Sigmoid colon (tissue), 7 donors: ENCODE measurements around the gene SUGP2. TPM values are rescaled to one million over a fixed set of nuclear protein-coding genes. Genes with fewer than 3 reads are reported as not detected.

Source experiments
- DNase-seq: peaks from one replicate; pipeline ENCODE4 v3.0.0-alpha.2; 2019
- H3K27ac ChIP-seq, 4 donors: fragments of 200-600 bp; sonication (generic); one replicate each; pipeline ENCODE4 v1.5.1; 2016 to 2019; ENCODE audit warnings: mild to moderate bottlenecking in 1 of 4
- H3K27me3 ChIP-seq, 3 donors: fragments of 200-600 bp; sonication (generic); one replicate each; pipeline ENCODE4 v1.5.1; 2019; ENCODE audit warnings: mild to moderate bottlenecking in 1 of 3
- H3K36me3 ChIP-seq, 4 donors: fragments of 200-600 bp; sonication (generic); one replicate each; pipeline ENCODE4 v1.5.1; 2016 to 2019
- H3K4me1 ChIP-seq, 4 donors: fragments of 200-600 bp; sonication (generic); one replicate each; pipeline ENCODE4 v1.5.1; 2017 to 2019
- H3K4me3 ChIP-seq, 4 donors: fragments of 200-600 bp; sonication (generic); one replicate each; pipeline ENCODE4 v1.5.1; 2017 to 2019; ENCODE audit warnings: mild to moderate bottlenecking in 2 of 4, moderate library complexity in 1 of 4
- H3K9me3 ChIP-seq, 4 donors: fragments of 200-600 bp in 3 of 4; sonication (generic) in 3 of 4; one replicate each; pipeline versions ENCODE4 v1.5.1 to v1.6.1; 2013 to 2019
- EP300 ChIP-seq, 4 donors: sonication (generic); formaldehyde crosslinking; IDR thresholded peaks; one replicate each; pipeline ENCODE4 v1.6.1; 2017; ENCODE audit warnings: antibody characterized with exemption in 4 of 4
- POLR2A ChIP-seq, 2 donors: fragments of 450-650 bp; IDR thresholded peaks; one replicate each; pipeline ENCODE4 v1.6.1; 2016; ENCODE audit warnings: antibody characterized with exemption in 2 of 2, mild to moderate bottlenecking in 2 of 2, moderate library complexity in 2 of 2
- POLR2AphosphoS5 ChIP-seq, 4 donors: sonication (generic); formaldehyde crosslinking; IDR thresholded peaks; one replicate each; pipeline ENCODE4 v1.6.1; 2017; ENCODE audit warnings: antibody characterized with exemption in 4 of 4
- WGBS, 2 donors: extraction: QIAGEN DNeasy Blood & Tissue Kit; methylation state at CpG; one replicate each; pipeline ENCODE4 v1.1.7; 2013; 5-methylcytosine and 5-hydroxymethylcytosine counted together
- intact Hi-C: fragments of 100-400 bp; cut with DNase I; formaldehyde crosslinking; loops from one replicate; pipeline ENCODE4 v1.15.1; 2023
- polyA plus RNA-seq, 3 donors: library from polyadenylated mRNA; stranded (reverse); fragments of 200-250 nt; gene quantifications; one replicate each; pipeline ENCODE4 v1.2.3, GENCODE V29; 2013
- total RNA-seq, 4 donors: library from RNA; depleted of rRNA; stranded (reverse); fragments of >200 nt; gene quantifications; one replicate each; pipeline ENCODE4 v1.1.0, GENCODE V29; 2016
- TF ChIP-seq, protein P1 (sequence below), 4 experiments: fragments of 450-650 bp in 3 of 4; fragments of 200-600 bp in 1 of 4; IDR thresholded peaks; one replicate each; pipeline ENCODE4 v1.5.1; 2016 to 2019; ENCODE audit warnings: antibody characterized with exemption in 4 of 4, mild to moderate bottlenecking in 3 of 4, moderate library complexity in 2 of 4
- donor health status: healthy with polysubstance abuse.
- donor health status: Bipolar disorder and iron deficiency.
- donor health status: healthy.

SUGP2 gene
- total and polyA plus RNA-seq, 7 donors: 7.8 to 82.3 (median 30.3) TPM

DNA sequence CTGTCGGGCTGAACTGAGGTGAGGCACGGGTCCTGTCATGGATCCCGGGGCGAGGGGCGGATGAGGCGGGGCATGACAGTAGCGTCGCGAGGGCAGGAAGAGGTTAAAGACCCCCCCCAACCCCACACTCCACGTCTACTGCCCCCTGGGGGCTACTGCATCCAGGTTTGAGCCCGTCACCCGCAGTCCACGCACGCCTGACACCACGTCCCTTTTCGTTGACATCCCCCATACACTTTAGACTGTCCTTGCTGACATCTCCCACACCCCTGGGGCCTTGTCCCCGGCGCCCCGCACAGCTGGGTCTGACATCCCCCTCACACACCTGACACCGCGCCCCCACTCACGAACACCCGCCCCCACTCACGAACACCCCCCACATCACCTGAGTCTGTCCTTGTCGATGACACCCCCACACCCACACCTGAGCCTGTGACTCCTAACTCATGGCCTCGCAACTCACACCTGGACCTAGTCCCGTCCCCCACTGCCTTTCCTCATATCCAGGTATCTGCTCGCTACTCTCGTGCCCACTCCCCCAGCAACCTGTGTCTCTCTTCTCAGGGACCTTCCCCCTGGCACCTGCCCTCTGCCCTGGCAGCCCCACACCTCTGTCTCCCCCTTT, 30.9 kb upstream of the SUGP2 start:
- Histone ChIP-seq H3K4me1 (peaks cover 0 to 31% (median 21%) of the 10 kb centered on the region in 4 donors), H3K4me3 (peak overlapping the region; percentile 64 to 93 (median 92)), H3K9me3 (no peaks in the 10 kb centered on the region), H3K36me3 (no peaks in the 10 kb centered on the region), H3K27ac (peak overlapping the region; percentile 79 to 90 (median 88)), H3K27me3 (no peaks in the 10 kb centered on the region)
- DNase-seq: no peak
- WGBS, 2 donors: 1% methylated on average over 29 of the region's 29 CpGs
- intact Hi-C loops: loop anchor here (5.0 to 10.0 kb wide), 2 partner anchors 128 to 601 kb away; partner anchors contain the start of genes ATP13A1, BORCS8, RFXANK and ZNF101
- TF ChIP-seq, protein P1, sequence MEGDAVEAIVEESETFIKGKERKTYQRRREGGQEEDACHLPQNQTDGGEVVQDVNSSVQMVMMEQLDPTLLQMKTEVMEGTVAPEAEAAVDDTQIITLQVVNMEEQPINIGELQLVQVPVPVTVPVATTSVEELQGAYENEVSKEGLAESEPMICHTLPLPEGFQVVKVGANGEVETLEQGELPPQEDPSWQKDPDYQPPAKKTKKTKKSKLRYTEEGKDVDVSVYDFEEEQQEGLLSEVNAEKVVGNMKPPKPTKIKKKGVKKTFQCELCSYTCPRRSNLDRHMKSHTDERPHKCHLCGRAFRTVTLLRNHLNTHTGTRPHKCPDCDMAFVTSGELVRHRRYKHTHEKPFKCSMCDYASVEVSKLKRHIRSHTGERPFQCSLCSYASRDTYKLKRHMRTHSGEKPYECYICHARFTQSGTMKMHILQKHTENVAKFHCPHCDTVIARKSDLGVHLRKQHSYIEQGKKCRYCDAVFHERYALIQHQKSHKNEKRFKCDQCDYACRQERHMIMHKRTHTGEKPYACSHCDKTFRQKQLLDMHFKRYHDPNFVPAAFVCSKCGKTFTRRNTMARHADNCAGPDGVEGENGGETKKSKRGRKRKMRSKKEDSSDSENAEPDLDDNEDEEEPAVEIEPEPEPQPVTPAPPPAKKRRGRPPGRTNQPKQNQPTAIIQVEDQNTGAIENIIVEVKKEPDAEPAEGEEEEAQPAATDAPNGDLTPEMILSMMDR (IDR thresholded peaks at IDR 0.05): no peak
- TF ChIP-seq POLR2A (IDR thresholded peaks at IDR 0.05) (no peak), POLR2AphosphoS5 (IDR thresholded peaks at IDR 0.05) (no peak), EP300 (IDR thresholded peaks at IDR 0.05) (no peak)

DNA sequence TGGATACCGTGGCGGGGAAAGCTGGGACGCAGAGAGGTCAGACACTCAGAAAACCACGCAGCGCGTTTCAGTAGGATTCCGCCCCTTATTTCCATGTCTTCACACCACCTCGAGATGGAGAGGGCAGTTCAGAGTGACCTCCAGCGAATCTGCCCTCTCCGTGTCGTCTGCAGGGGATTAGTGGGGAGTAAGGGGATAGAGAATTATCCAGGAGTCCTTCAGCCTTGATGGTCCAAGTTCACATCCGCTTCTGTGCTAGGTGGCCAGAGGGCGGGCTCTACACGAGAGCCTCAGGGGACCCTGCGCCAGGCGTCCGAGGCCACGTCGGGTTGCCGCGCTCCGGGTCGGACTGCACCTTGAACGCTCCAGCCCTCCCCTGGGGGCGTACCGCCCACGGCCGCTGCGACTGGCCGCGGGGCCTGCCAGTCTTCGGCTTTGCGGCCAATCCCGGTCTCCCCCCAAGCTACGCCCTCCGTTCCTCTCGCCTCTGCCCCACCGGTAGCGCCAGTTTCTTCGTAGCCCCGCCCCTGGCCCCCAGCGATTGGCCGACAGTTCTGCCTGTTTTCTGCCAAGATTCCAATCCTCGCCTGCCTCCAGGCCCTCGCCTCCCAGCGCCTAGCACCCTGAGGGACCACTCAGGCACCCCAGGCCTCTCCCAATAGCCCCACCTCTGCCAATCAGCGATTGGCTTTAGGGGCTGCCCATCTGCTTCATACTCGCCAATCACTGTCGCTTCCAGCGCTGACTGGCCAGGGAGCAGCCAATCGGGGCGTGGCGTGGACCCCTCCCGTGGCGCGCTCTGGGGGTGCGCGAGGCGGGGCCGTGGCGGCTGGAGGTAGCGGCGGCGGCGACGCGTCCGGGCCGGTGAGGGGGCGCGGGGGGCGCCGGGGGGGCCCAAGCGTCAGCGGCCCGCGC, 30.1 kb upstream of the SUGP2 start, which contains the start of gene SLC25A42:
Gene SLC25A42, plus strand, starts transcription at position 812 of the 915 bp plus-strand sequence. CDS start 32,131 bp downstream, outside the sequence.
- intact Hi-C loops: loop anchor here (2.0 to 10.0 kb wide), 4 partner anchors 31 to 601 kb away; partner anchors contain the start of genes ARMC6, ATP13A1, BORCS8 and RFXANK
- 5% methylated on average over 77 of the region's 77 CpGs for WGBS, 2 donors

DNA sequence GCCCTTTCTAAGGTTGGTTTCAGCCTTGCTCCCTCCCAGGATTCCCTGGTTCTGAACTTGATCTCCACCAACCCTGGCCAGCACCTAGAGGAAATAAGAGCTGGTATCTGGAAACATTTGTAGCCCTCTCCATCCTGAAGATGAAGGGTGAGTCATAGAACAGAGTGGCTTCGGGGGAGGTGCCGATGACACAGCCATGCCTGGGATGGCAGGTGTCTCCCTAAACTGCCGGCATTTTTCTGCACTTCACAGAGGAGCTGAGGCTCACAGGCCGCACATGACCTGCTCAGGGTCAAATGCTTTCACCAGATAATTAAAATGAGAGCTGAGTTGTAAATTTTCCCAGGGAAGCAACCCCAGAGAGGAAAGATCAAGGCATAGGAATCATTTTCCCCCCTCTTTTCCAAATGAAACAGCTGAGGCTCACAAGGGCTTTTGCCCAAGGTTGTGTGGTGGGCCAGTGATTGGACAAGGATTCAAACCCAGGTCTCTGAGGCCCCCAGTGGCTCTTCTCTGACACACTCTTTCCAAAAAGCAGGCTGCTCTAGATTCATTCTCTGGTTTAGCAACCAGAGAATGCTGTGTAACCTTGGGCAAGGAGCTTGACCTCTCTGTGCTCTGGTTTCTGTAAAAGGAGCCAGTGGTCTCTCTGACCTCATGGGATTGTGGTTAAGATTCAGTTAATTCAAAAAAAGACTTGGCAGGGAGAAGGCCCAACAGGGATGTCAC, 29.3 kb upstream of the SUGP2 start:
- H3K4me3 ChIP-seq: peak overlapping the region; percentile 34 to 93 (median 92)
- WGBS, 2 donors: 78 to 90% methylated on average over 4 of the region's 4 CpGs
- no peak for DNase-seq
- intact Hi-C loops: loop anchor here (2.0 to 10.0 kb wide), 4 partner anchors 30 to 602 kb away; partner anchors contain the start of genes ARMC6, ATP13A1, BORCS8 and RFXANK
- no peaks in the 10 kb centered on the region for H3K9me3 ChIP-seq
- TF ChIP-seq POLR2A (IDR thresholded peaks at IDR 0.05) (no peak), EP300 (IDR thresholded peaks at IDR 0.05) (no peak), POLR2AphosphoS5 (IDR thresholded peaks at IDR 0.05) (no peak)
- TF ChIP-seq, protein P1 (IDR thresholded peaks at IDR 0.05): no peak
- peaks cover 0 to 7% (median 1%) of the 10 kb centered on the region in 4 donors for H3K36me3 ChIP-seq
- H3K27me3 ChIP-seq: no peaks in the 10 kb centered on the region
- H3K4me1 ChIP-seq: peaks cover 0 to 28% (median 21%) of the 10 kb centered on the region in 4 donors
- H3K27ac ChIP-seq: peak overlapping the region; percentile 72 to 89 (median 86)

More for the DNA sequence above, 30.1 kb upstream of the SUGP2 start, which contains the start of gene SLC25A42:
- no peaks in the 10 kb centered on the region for H3K9me3 ChIP-seq
- H3K36me3 ChIP-seq: no peaks in the 10 kb centered on the region
- peaks cover 0 to 28% (median 21%) of the 10 kb centered on the region in 4 donors for H3K4me1 ChIP-seq
- peak within 1 kb of the TSS; percentile 79 to 90 (median 88) for H3K27ac ChIP-seq
- H3K4me3 ChIP-seq: peak within 1 kb of the TSS; percentile 64 to 93 (median 92)
- peak; percentile 100 for DNase-seq
- H3K27me3 ChIP-seq: no peaks in the 10 kb centered on the region
- TF ChIP-seq POLR2A (IDR thresholded peaks at IDR 0.05): peak in 1 of 2 donors; percentile 20
- TF ChIP-seq POLR2AphosphoS5 (IDR thresholded peaks at IDR 0.05): peak in 3 of 4 donors; percentile 33 to 71 (median 55)
- TF ChIP-seq EP300 (IDR thresholded peaks at IDR 0.05): no peak

DNA sequence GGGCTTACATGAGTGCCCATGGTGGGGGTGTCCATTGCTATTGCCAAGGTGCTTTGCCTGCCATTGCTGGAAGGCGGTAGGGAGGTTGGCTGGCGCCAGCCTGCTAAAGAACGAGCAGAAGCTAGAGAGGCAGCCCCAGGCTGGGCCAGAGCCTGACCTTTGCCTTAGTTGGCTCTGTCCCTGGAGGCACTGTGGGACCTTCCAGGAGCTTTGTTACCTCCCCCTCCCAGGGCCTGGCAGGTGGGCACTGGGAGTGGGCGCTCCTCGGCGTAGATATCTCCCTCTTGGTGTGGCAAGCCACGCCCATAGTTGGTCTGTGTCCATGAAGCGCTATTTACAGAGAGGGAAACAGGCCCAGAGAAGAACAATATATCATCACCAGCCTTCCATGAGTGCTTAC, 28.2 kb upstream of the SUGP2 start:
- intact Hi-C loops: loop anchor here (5.0 to 10.0 kb wide), 2 partner anchors 131 to 603 kb away; partner anchors contain the start of genes ATP13A1, BORCS8, RFXANK and ZNF101
- peaks cover 0 to 28% (median 21%) of the 10 kb centered on the region in 4 donors for H3K4me1 ChIP-seq
- H3K27me3 ChIP-seq: no peaks in the 10 kb centered on the region
- H3K36me3 ChIP-seq: peaks cover 0 to 18% (median 6%) of the 10 kb centered on the region in 4 donors
- H3K4me3 ChIP-seq: no peak overlapping the region
- no peaks in the 10 kb centered on the region for H3K9me3 ChIP-seq
- no peak overlapping the region for H3K27ac ChIP-seq
- WGBS, 2 donors: 48 to 80% methylated on average over 8 of the region's 8 CpGs
- TF ChIP-seq, protein P1 (IDR thresholded peaks at IDR 0.05): no peak
- no peak for TF ChIP-seq EP300 (IDR thresholded peaks at IDR 0.05)
- TF ChIP-seq POLR2AphosphoS5 (IDR thresholded peaks at IDR 0.05): no peak
- TF ChIP-seq POLR2A (IDR thresholded peaks at IDR 0.05): no peak
- no peak for DNase-seq
